RWPE2 (cell line): ENCODE data around the gene CHFR.
"Not testable (repeated sequence)": the region's sequence is repeated elsewhere in the genome, so short reads cannot be mapped to it uniquely, and the experiment has no call there.

Experiments used
- ATAC-seq: fragments of 200-7000 bp; cut with Tn5 transposase; 3 replicates; pipeline ENCODE4 v1.9.1; 2021; ENCODE audit warnings: low read depth
- DNase-seq: peaks from one replicate; pipeline ENCODE4 v3.0.0-alpha.2; 2020; ENCODE audit warnings: low spot score
- H3K27ac ChIP-seq: fragments of 450-650 bp; 2 replicates; pipeline ENCODE4 v1.5.1; 2017; ENCODE audit warnings: mild to moderate bottlenecking; ENCODE audit not compliant: poor library complexity, severe bottlenecking
- H3K27me3 ChIP-seq: fragments of 250-450 bp; sonication (Bioruptor Pico); 2 replicates; pipeline ENCODE4 v1.5.1; 2021; ENCODE audit warnings: mild to moderate bottlenecking, moderate library complexity; ENCODE audit not compliant: insufficient read depth, poor library complexity, severe bottlenecking
- H3K36me3 ChIP-seq: fragments of 250-450 bp; sonication (Bioruptor Pico); 2 replicates; pipeline ENCODE4 v1.5.1; 2020; ENCODE audit warnings: low read depth, mild to moderate bottlenecking, moderate library complexity
- H3K4me1 ChIP-seq: fragments of 250-450 bp; sonication (Bioruptor Pico); 2 replicates; pipeline ENCODE4 v1.5.1; 2021; ENCODE audit warnings: mild to moderate bottlenecking, moderate library complexity; ENCODE audit not compliant: insufficient read depth, poor library complexity, severe bottlenecking
- H3K4me3 ChIP-seq: fragments of 250-450 bp; sonication (Bioruptor Pico); 2 replicates; pipeline ENCODE4 v1.5.1; 2021; ENCODE audit warnings: mild to moderate bottlenecking, moderate library complexity; ENCODE audit not compliant: severe bottlenecking
- H3K9me3 ChIP-seq: fragments of 250-450 bp; sonication (Bioruptor Pico); 2 replicates; pipeline ENCODE4 v1.5.1; 2021; ENCODE audit warnings: mild to moderate bottlenecking, moderate library complexity; ENCODE audit not compliant: severe bottlenecking
- TF ChIP-seq, protein P1 (sequence below): fragments of 450-650 bp; IDR thresholded peaks from one replicate; pipeline ENCODE4 v1.5.1; 2017; ENCODE audit warnings: mild to moderate bottlenecking, moderate library complexity; ENCODE audit not compliant: poor library complexity, severe bottlenecking

CHFR gene

DNA sequence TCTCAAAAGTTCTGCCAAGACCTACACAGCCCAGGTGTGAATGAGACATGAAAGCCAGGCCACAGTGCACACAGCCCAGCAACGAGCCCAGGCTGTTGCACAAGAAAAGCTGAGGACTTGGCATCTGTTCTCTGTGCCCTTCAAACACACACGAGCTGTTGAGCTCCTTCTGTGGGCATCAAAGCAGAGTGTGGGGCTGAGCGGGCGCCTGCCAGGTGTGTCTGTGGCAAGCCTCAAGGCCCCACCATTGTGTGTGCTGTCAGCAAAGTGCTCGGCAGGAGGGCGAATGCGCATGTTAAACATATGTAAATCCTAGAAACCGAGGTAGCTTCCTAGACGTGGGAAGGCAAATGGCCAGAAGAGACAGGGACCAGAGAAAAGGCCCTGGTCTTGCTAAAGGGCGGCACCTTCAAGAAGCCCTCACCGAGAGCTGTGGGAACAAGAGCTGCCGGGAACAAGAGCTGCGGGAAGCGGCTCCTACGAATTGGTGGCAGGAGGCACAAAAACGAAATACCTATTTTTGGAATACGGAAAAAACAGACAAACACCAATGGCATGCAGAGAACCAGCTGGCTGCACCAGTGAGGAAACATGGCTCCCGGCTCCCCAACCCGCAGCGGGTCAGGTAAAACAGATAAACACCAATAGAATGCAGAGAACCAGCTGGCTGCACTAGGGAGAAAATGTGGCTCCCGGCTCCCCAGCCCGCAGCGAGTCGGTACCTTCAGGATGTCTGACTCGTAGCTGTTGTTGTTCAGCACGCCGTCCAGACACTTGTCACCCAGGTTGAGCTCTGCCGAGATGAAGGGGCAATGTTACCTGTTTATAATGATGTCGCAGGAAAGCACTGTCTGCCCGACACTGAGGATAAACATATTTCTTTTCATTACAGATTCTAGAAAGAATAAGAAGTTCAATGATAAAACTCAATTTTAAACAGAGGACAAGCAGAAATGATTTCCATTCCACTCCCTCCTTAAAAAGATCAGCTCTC, 39.7 kb downstream of the CHFR start:
- Histone ChIP-seq H3K4me1 (no peaks in the 10 kb centered on the region), H3K27ac (no peak overlapping the region), H3K36me3 (peaks cover 32% of the 10 kb centered on the region), H3K27me3 (no peaks in the 10 kb centered on the region), H3K9me3 (no peaks in the 10 kb centered on the region), H3K4me3 (no peak overlapping the region)
- TF ChIP-seq, protein P1, sequence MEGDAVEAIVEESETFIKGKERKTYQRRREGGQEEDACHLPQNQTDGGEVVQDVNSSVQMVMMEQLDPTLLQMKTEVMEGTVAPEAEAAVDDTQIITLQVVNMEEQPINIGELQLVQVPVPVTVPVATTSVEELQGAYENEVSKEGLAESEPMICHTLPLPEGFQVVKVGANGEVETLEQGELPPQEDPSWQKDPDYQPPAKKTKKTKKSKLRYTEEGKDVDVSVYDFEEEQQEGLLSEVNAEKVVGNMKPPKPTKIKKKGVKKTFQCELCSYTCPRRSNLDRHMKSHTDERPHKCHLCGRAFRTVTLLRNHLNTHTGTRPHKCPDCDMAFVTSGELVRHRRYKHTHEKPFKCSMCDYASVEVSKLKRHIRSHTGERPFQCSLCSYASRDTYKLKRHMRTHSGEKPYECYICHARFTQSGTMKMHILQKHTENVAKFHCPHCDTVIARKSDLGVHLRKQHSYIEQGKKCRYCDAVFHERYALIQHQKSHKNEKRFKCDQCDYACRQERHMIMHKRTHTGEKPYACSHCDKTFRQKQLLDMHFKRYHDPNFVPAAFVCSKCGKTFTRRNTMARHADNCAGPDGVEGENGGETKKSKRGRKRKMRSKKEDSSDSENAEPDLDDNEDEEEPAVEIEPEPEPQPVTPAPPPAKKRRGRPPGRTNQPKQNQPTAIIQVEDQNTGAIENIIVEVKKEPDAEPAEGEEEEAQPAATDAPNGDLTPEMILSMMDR = no peak
- ATAC-seq (no peak), DNase-seq (no peak)

DNA sequence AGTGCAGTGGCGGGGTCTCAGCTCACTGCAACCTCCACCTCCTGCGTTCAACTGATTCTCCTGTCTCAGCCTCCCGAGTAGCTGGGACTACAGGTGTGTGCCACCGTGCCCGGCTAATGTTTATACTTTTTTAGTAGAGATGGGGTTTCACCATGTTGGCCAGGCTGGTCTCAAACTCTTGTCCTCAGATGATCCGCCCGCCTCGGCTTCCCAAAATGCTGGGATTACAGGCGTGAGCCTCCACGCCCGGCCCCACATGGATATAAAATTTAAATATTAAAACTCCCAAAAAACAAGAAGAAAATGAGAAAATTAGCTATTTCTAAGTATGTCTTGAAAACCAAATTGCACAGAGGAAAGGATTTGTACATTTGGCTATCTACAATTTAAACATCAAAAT, 42.7 kb downstream of the CHFR start:
- not testable (repeated sequence) for H3K9me3 ChIP-seq, H3K4me3 ChIP-seq, H3K27ac ChIP-seq, ATAC-seq, DNase-seq, H3K27me3 ChIP-seq, H3K4me1 ChIP-seq
- H3K36me3 ChIP-seq = peaks cover 25% of the 10 kb centered on the region

DNA sequence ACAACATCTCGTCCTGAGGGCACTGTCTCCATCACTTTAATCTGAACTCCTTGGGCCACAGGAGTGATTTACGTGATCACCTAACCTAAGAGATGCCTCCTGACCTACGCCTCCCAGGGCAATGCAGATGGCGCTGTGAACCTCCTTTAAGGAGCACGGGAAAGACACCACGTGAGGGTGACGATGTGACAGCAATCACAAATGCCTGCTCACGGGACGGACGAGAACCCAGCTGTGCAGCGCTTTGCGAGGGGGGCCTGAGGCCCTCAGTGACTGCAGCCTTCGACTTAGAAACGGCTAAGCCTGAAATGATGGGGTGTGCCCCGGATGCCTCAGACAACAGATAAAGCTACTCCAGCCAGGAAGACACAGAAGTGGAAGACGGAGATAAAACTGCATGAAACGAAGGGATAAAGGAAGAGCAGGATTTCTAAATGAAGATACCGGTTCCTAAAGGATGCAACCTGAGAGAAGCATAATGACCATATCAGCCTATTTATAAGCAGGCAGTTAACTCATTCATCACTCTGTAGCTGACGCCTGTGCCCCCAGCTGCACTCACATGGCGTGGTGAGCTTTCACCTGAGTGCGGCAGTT, 44.9 kb downstream of the CHFR start:
- Histone ChIP-seq H3K4me3 (no peak overlapping the region), H3K4me1 (no peaks in the 10 kb centered on the region), H3K27ac (no peak overlapping the region), H3K27me3 (no peaks in the 10 kb centered on the region), H3K36me3 (peaks cover 25% of the 10 kb centered on the region), H3K9me3 (no peaks in the 10 kb centered on the region)
- TF ChIP-seq, protein P1 = no peak
- ATAC-seq = no peak
- no peak for DNase-seq

DNA sequence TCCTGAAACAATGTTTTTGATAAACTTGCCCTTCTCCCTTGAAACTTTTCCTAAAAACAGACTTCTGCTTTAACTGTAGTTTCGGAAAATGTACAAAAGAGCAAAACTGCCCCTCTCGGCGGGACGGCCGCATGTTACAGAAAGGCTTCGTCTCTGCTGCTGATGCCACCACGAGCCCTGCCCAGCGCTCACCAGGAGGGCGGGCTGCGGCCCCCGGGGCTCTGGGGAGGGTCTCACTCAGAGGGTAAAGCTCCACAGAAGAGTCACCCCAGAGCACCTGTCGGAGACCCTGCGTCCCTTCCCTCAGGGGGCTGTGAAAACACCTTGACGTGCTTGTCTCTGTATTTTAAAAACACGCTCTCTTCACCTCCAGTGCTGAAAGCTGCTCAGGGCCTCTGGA, 46.3 kb downstream of the CHFR start:
- DNase-seq (no peak), ATAC-seq (no peak)
- TF ChIP-seq, protein P1 = no peak
- Histone ChIP-seq H3K27ac (no peak overlapping the region), H3K9me3 (no peaks in the 10 kb centered on the region), H3K4me1 (no peaks in the 10 kb centered on the region), H3K36me3 (peaks cover 20% of the 10 kb centered on the region), H3K27me3 (no peaks in the 10 kb centered on the region), H3K4me3 (no peak overlapping the region)

DNA sequence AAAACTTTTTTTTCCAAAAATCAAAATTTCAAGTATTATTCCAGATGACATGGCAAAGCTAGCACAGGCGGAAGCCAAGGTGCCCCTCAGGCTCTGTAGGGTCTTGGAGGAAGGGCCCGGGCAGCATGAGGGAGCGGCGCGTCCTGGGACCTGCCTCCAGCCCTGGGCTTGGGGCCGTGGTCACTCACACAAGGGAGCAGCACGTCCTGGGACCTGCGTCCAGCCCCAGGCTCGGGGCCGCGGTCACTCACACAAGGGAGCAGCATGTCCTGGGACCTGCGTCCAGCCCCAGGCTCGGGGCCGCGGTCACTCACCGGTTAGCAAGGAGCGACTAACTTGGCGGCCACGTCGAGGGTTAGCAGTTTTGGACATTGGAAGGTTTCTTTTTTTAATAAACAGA, 46.9 kb downstream of the CHFR start:
- Histone ChIP-seq H3K4me1 (no peaks in the 10 kb centered on the region), H3K27me3 (no peaks in the 10 kb centered on the region), H3K36me3 (peaks cover 16% of the 10 kb centered on the region), H3K27ac (no peak overlapping the region), H3K9me3 (no peaks in the 10 kb centered on the region), H3K4me3 (no peak overlapping the region)
- DNase-seq (no peak), ATAC-seq (no peak)
- TF ChIP-seq, protein P1 = no peak
